Adrenal gland (tissue), 12 donors: ENCODE results near the gene DAB2. TPM values are rescaled to one million over a fixed set of nuclear protein-coding genes. Genes with fewer than 3 reads are reported as not detected.

Source experiments
- DNase-seq, 7 donors: peaks; one replicate each; pipeline ENCODE4 v3.0.0-alpha.2; 2019 to 2020
- H3K27ac ChIP-seq, 5 donors: fragments of 200-600 bp; sonication (generic) in 4 of 5; 1 replicate in 3 of 5; 2 replicates in 2 of 5; pipeline versions ENCODE4 v1.5.1 to v1.8.0; 2016 to 2020; ENCODE audit warnings: mild to moderate bottlenecking in 1 of 5
- H3K27me3 ChIP-seq: fragments of 200-600 bp; 2 replicates; pipeline ENCODE4 v1.8.0; 2021
- H3K36me3 ChIP-seq, 2 donors: fragments of 200-600 bp; replicated peaks in 1 of 2; 1 replicate in 1 of 2; 2 replicates in 1 of 2; pipeline versions ENCODE4 v1.5.1 to v1.8.0; 2018 to 2022
- H3K4me1 ChIP-seq, 2 donors: fragments of 200-600 bp; replicated peaks in 1 of 2; 1 replicate in 1 of 2; 2 replicates in 1 of 2; pipeline versions ENCODE4 v1.5.1 to v1.8.0; 2018 to 2021
- H3K4me3 ChIP-seq, 4 donors: fragments of 200-600 bp; sonication (generic) in 3 of 4; one replicate each; pipeline ENCODE4 v1.5.1; 2016 to 2018
- H3K9me3 ChIP-seq, 3 donors: fragments of 200-600 bp; sonication (generic) in 1 of 3; replicated peaks in 1 of 3; 1 replicate in 2 of 3; 2 replicates in 1 of 3; pipeline versions ENCODE4 v1.5.1 to v1.8.0; 2016 to 2021
- CTCF ChIP-seq, 6 experiments: fragments of 450-650 bp in 4 of 6; fragments of 200-600 bp in 2 of 6; sonication (generic) in 1 of 6; IDR thresholded peaks; 1 replicate in 5 of 6; 2 replicates in 1 of 6; pipeline versions ENCODE4 v1.5.1 to v1.8.0; 2016 to 2021; ENCODE audit warnings: antibody characterized with exemption in 6 of 6, mild to moderate bottlenecking in 2 of 6, moderate library complexity in 1 of 6
- POLR2A ChIP-seq, 2 donors: fragments of 450-650 bp; IDR thresholded peaks; one replicate each; pipeline ENCODE4 v1.6.1; 2017; ENCODE audit warnings: antibody characterized with exemption in 2 of 2, mild to moderate bottlenecking in 2 of 2, moderate library complexity in 1 of 2
- WGBS, 4 donors: extraction: QIAGEN DNeasy Blood & Tissue Kit in 2 of 4; methylation state at CpG; one replicate each; pipeline versions ENCODE4 v1.1.5 to v1.1.7; 2013 to 2017; 5-methylcytosine and 5-hydroxymethylcytosine counted together
- intact Hi-C, 2 donors: fragments of 100-400 bp; cut with DNase I; formaldehyde crosslinking; loops; one replicate each; pipeline versions ENCODE4 v1.14.1 to v1.15.0; 2022 to 2023
- polyA plus RNA-seq, 3 donors: library from polyadenylated mRNA; stranded (reverse); fragments of 200-250 nt in 2 of 3; fragments of 350-450 nt in 1 of 3; fragmentation: Illumina TruSeq in 1 of 3; extraction: RNeasy Lipid Tissue Mini Kit (QIAGEN cat#74804) in 1 of 3; gene quantifications; one replicate each; pipeline ENCODE4 v1.2.3, GENCODE V29; 2013 to 2014
- total RNA-seq, 9 donors: library from RNA; depleted of rRNA in 4 of 9; stranded (reverse); fragments of >200 nt in 4 of 9; fragments of 120-200 nt in 1 of 9; fragmentation: NEBNext Ultra II Directional in 1 of 9; extraction: Animal tissue kit (Norgen Biotek cat#: 25700) in 1 of 9; gene quantifications; one replicate each; pipeline versions ENCODE4 v1.1.0 to v1.2.4, GENCODE V29; 2013 to 2023
- donor health status: healthy with polysubstance abuse.
- donor health status: Bipolar disorder and iron deficiency.
- donor health status: DM: yes; HTN: yes; CAD: no.
- donor health status: DM: no; HTN: no; CAD: no.
- donor health status: DM: no; HTN: no; CAD: no.
- donor health status: DM: yes; HTN: yes; CAD: no.

The DAB2 gene
- total and polyA plus RNA-seq, 12 donors, result 96.1 to 418 (median 190) TPM

- intact Hi-C loops, result no loop called here
- Histone ChIP-seq H3K4me1 (peaks cover 1 to 21% of the 10 kb centered on the region in 2 donors), H3K36me3 (peaks cover 0 to 76% of the 10 kb centered on the region in 2 donors), H3K27me3 (no peaks in the 10 kb centered on the region), H3K4me3 (no peak overlapping the region), H3K9me3 (no peaks in the 10 kb centered on the region), H3K27ac (no peak overlapping the region)
- DNase-seq, result no peak
- no peak for TF ChIP-seq CTCF (IDR thresholded peaks at IDR 0.05)
- no peak for TF ChIP-seq POLR2A (IDR thresholded peaks at IDR 0.05)
- 93 to 98% (median 97%) methylated on average over 3 of the region's 3 CpGs for WGBS, 4 donors
These were observed 33.8 kb downstream of the DAB2 start for GRCh38 chr5:39390945-39391344.

GRCh38 chr5:39387293-39387692, 37.5 kb downstream of the DAB2 start:
- intact Hi-C loops, result no loop called here
- no peak overlapping the region for H3K4me3 ChIP-seq
- H3K36me3 ChIP-seq, result peaks cover 0 to 92% of the 10 kb centered on the region in 2 donors
- no peaks in the 10 kb centered on the region for H3K27me3 ChIP-seq
- H3K9me3 ChIP-seq, result no peaks in the 10 kb centered on the region
- no peak overlapping the region for H3K27ac ChIP-seq
- 76 to 83% (median 78%) methylated on average over 2 of the region's 2 CpGs for WGBS, 4 donors
- H3K4me1 ChIP-seq, result no peaks in the 10 kb centered on the region
- DNase-seq, result no peak
- TF ChIP-seq CTCF (IDR thresholded peaks at IDR 0.05), result no peak
- TF ChIP-seq POLR2A (IDR thresholded peaks at IDR 0.05), result peak in 1 of 2 donors; percentile 15

- WGBS, 4 donors, result 78 to 97% (median 90%) methylated on average over 1 of the region's 1 CpG
- Histone ChIP-seq H3K9me3 (no peaks in the 10 kb centered on the region), H3K27ac (no peak overlapping the region), H3K27me3 (no peaks in the 10 kb centered on the region), H3K36me3 (peaks cover 0 to 90% of the 10 kb centered on the region in 2 donors), H3K4me3 (no peak overlapping the region), H3K4me1 (no peaks in the 10 kb centered on the region)
- TF ChIP-seq POLR2A (IDR thresholded peaks at IDR 0.05) (no peak), CTCF (IDR thresholded peaks at IDR 0.05) (no peak)
- no peak for DNase-seq
- intact Hi-C loops, result loop anchor here in 1 of 2 donors (5.0 kb wide), 1 partner anchor 163 kb away; no protein-coding TSS in a partner anchor
These were observed 40.5 kb downstream of the DAB2 start for GRCh38 chr5:39384271-39384670.

GRCh38 chr5:39381376-39381775, 43.4 kb downstream of the DAB2 start:
- TF ChIP-seq CTCF (IDR thresholded peaks at IDR 0.05), result no peak
- no peak for TF ChIP-seq POLR2A (IDR thresholded peaks at IDR 0.05)
- DNase-seq, result no peak
- no peaks in the 10 kb centered on the region for H3K27me3 ChIP-seq
- H3K27ac ChIP-seq, result no peak overlapping the region
- H3K36me3 ChIP-seq, result peaks cover 0 to 85% of the 10 kb centered on the region in 2 donors
- no peaks in the 10 kb centered on the region for H3K4me1 ChIP-seq
- H3K9me3 ChIP-seq, result no peaks in the 10 kb centered on the region
- 78 to 95% (median 89%) methylated on average over 3 of the region's 3 CpGs for WGBS, 4 donors
- no peak overlapping the region for H3K4me3 ChIP-seq
- intact Hi-C loops, result loop anchor here in 1 of 2 donors (5.0 kb wide), 1 partner anchor 166 kb away; no protein-coding TSS in a partner anchor
